GM21526 (cell line): ENCODE results near the gene PSRC1.

Experiments used
- ATAC-seq: cut with Tn5 transposase; IDR thresholded peaks from one replicate; pipeline ENCODE4 v1.9.1; 2021; ENCODE audit warnings: moderate library complexity; ENCODE audit not compliant: unreplicated experiment, low FRiP score

The PSRC1 gene

GRCh38 chr1:109273570-109274288 is 9.2 kb downstream of the PSRC1 start:
- ATAC-seq: no peak

- no peak for ATAC-seq
Measured at GRCh38 chr1:109272831-109273547, 10.0 kb downstream of the PSRC1 start.

GRCh38 chr1:109272021-109272799 is 10.7 kb downstream of the PSRC1 start:
- ATAC-seq: no peak

- ATAC-seq: no peak
Measured at GRCh38 chr1:109271458-109271857, 11.5 kb downstream of the PSRC1 start.

GRCh38 chr1:109270623-109271317 is 12.2 kb downstream of the PSRC1 start:
- no peak for ATAC-seq

GRCh38 chr1:109269981-109270622 is 12.8 kb downstream of the PSRC1 start:
- no peak for ATAC-seq

GRCh38 chr1:109269212-109269980 is 13.5 kb downstream of the PSRC1 start:
- no peak for ATAC-seq

- no peak for ATAC-seq
Measured at GRCh38 chr1:109268431-109269211, 14.3 kb downstream of the PSRC1 start.

GRCh38 chr1:109267743-109268300 is 15.1 kb downstream of the PSRC1 start:
- no peak for ATAC-seq

GRCh38 chr1:109266965-109267364 is 16.0 kb downstream of the PSRC1 start:
- no peak for ATAC-seq

GRCh38 chr1:109265741-109266330 is 17.1 kb downstream of the PSRC1 start:
- no peak for ATAC-seq

- ATAC-seq: no peak
Measured at GRCh38 chr1:109265016-109265415, 17.9 kb downstream of the PSRC1 start.

- ATAC-seq: no peak
Measured at GRCh38 chr1:109264379-109264755, 18.6 kb downstream of the PSRC1 start.

GRCh38 chr1:109263597-109264378 is 19.2 kb downstream of the PSRC1 start:
- ATAC-seq: peak; percentile 59

- no peak for ATAC-seq
Measured at GRCh38 chr1:109263234-109263596, 19.7 kb downstream of the PSRC1 start.

GRCh38 chr1:109262231-109263055 is 20.5 kb downstream of the PSRC1 start:
- ATAC-seq: no peak

GRCh38 chr1:109261578-109261977 is 21.4 kb downstream of the PSRC1 start:
- no peak for ATAC-seq
